GM23248 (cell line): Measurements from ENCODE around the gene FNDC8. TPM values are rescaled to one million over a fixed set of nuclear protein-coding genes. Genes with fewer than 3 reads are reported as not detected.
"Not testable (repeated sequence)": the region's sequence is repeated elsewhere in the genome, so short reads cannot be mapped to it uniquely, and the experiment has no call there.

Source experiments
- DNase-seq: peaks from one replicate; pipeline ENCODE4 v3.0.0-alpha.2; 2015
- H2AFZ ChIP-seq: fragments of 200-600 bp; sonication (generic); 2 replicates; pipeline ENCODE4 v1.6.1; 2016; ENCODE audit warnings: antibody characterized with exemption
- H3F3A ChIP-seq: fragments of 200-600 bp; sonication (generic); 2 replicates; pipeline ENCODE4 v1.6.1; 2016; ENCODE audit warnings: mild to moderate bottlenecking, antibody characterized with exemption, mixed run types; ENCODE audit not compliant: insufficient read depth
- H3K27ac ChIP-seq: fragments of 200-600 bp; sonication (generic); 2 replicates; pipeline ENCODE4 v1.5.1; 2016; ENCODE audit warnings: mild to moderate bottlenecking
- H3K27me3 ChIP-seq: fragments of 200-600 bp; sonication (generic); replicated peaks from 2 replicates; pipeline ENCODE4 v1.6.1; 2016; ENCODE audit warnings: mild to moderate bottlenecking; ENCODE audit not compliant: insufficient read depth
- H3K36me3 ChIP-seq: fragments of 200-600 bp; sonication (generic); 2 replicates; pipeline ENCODE4 v1.6.1; 2016; ENCODE audit warnings: low read depth, mild to moderate bottlenecking
- H3K4me1 ChIP-seq: fragments of 200-600 bp; sonication (generic); 2 replicates; pipeline ENCODE4 v1.6.1; 2016; ENCODE audit warnings: mild to moderate bottlenecking; ENCODE audit not compliant: insufficient read depth
- H3K4me2 ChIP-seq: fragments of 200-600 bp; sonication (generic); one replicate; pipeline ENCODE4 v1.6.1; 2016; ENCODE audit warnings: mild to moderate bottlenecking; ENCODE audit not compliant: unreplicated experiment
- H3K4me3 ChIP-seq: fragments of 200-600 bp; sonication (generic); 2 replicates; pipeline ENCODE4 v1.5.1; 2016; ENCODE audit warnings: mild to moderate bottlenecking
- H3K79me2 ChIP-seq: fragments of 200-600 bp; sonication (generic); 2 replicates; pipeline ENCODE4 v1.6.1; 2016; ENCODE audit warnings: mild to moderate bottlenecking; ENCODE audit not compliant: insufficient read depth
- H3K9ac ChIP-seq: fragments of 200-600 bp; sonication (generic); 2 replicates; pipeline ENCODE4 v1.6.1; 2016; ENCODE audit warnings: mild to moderate bottlenecking
- H3K9me2 ChIP-seq: fragments of 200-600 bp; sonication (generic); 2 replicates; pipeline ENCODE4 v1.6.1; 2016; ENCODE audit warnings: mixed run types, mild to moderate bottlenecking, moderate library complexity; ENCODE audit not compliant: insufficient read depth
- H3K9me3 ChIP-seq: fragments of 200-600 bp; sonication (generic); one replicate; pipeline ENCODE4 v1.6.1; 2017; ENCODE audit warnings: low read depth
- H4K20me1 ChIP-seq: fragments of 200-600 bp; sonication (generic); 2 replicates; pipeline ENCODE4 v1.6.0; 2016; ENCODE audit not compliant: insufficient read depth
- EZH2 ChIP-seq: fragments of 200-600 bp; sonication (generic); IDR thresholded peaks from 2 replicates; pipeline ENCODE4 v1.6.1; 2018; ENCODE audit warnings: antibody characterized with exemption, mild to moderate bottlenecking; ENCODE audit not compliant: insufficient read depth, poor library complexity, severe bottlenecking
- EZH2phosphoT487 ChIP-seq: fragments of 200-600 bp; sonication (generic); IDR thresholded peaks from 2 replicates; pipeline ENCODE4 v1.6.1; 2018; ENCODE audit warnings: antibody characterized with exemption, moderate library complexity, mild to moderate bottlenecking, low read depth; ENCODE audit not compliant: insufficient read depth
- WGBS, 2 experiments: methylation state at CpG; one replicate each; pipeline ENCODE4 v1.1.6; 2015 to 2017; ENCODE audit warnings: low lambda C conversion rate in 2 of 2, low coverage in 1 of 2; ENCODE audit errors: missing lambda C conversion rate in 2 of 2; 5-methylcytosine and 5-hydroxymethylcytosine counted together
- in situ Hi-C: fragments of 300-500 bp; cut with MboI; formaldehyde crosslinking; loops from 2 replicates; pipeline ENCODE4 v1.15.0; 2020
- polyA plus RNA-seq: library from polyadenylated mRNA; unstranded; fragments of >200 nt; fragmentation: Nextera tagmentation; extraction: Ambion mirVana; gene quantifications from 2 replicates; pipeline ENCODE4 v1.2.1, GENCODE V29; 2016
- total RNA-seq: library from RNA; depleted of rRNA; stranded (reverse); fragments of >200 nt; shearing (Covaris generic); gene quantifications from 2 replicates; pipeline ENCODE4 v1.2.3, GENCODE V29; 2014

The FNDC8 gene
- total and polyA plus RNA-seq, 2 experiments from 2014 or later, result not detected

- H3K36me3 ChIP-seq, result peaks cover 3% of the 10 kb centered on the region; the same call in 1 of the 2 replicates
- no peak for DNase-seq
- no peak overlapping the region for H3K27ac ChIP-seq
- no peaks in the 10 kb centered on the region for H3K9me3 ChIP-seq
- H3K4me3 ChIP-seq, result no peak overlapping the region
- H3K4me2 ChIP-seq, result no peak overlapping the region
- in situ Hi-C loops, result loop anchor here (25.0 kb wide), 2 partner anchors 566 to 691 kb away; no protein-coding TSS in a partner anchor
- H3F3A ChIP-seq, result no peaks in the 10 kb centered on the region
- no peaks in the 10 kb centered on the region for H3K9me2 ChIP-seq
- H3K4me1 ChIP-seq, result no peaks in the 10 kb centered on the region
- H4K20me1 ChIP-seq, result no peaks in the 10 kb centered on the region
- H3K27me3 ChIP-seq, result no peaks in the 10 kb centered on the region
- H3K79me2 ChIP-seq, result no peaks in the 10 kb centered on the region
- H3K9ac ChIP-seq, result no peak overlapping the region
- 96% methylated on average over 5 of the region's 5 CpGs for WGBS, 2 experiments
- TF ChIP-seq EZH2phosphoT487 (no peak), EZH2 (no peak)
- no peak overlapping the region for H2AFZ ChIP-seq
These were observed 18.1 kb upstream of the FNDC8 start for GRCh38 chr17:35103271-35103670.

GRCh38 chr17:35104844-35105450 lies 16.5 kb upstream of the FNDC8 start:
- H3K27me3 ChIP-seq, result no peaks in the 10 kb centered on the region
- H3K36me3 ChIP-seq, result peaks cover 3% of the 10 kb centered on the region; the same call in 1 of the 2 replicates
- H3K79me2 ChIP-seq, result no peaks in the 10 kb centered on the region
- WGBS, 2 experiments, result 97 to 98% methylated on average over 5 of the region's 5 CpGs
- H4K20me1 ChIP-seq, result no peaks in the 10 kb centered on the region
- TF ChIP-seq EZH2phosphoT487, result no peak
- no peak for TF ChIP-seq EZH2
- H3K4me3 ChIP-seq, result no peak overlapping the region
- no peak overlapping the region for H3K27ac ChIP-seq
- H3K9me3 ChIP-seq, result no peaks in the 10 kb centered on the region
- no peaks in the 10 kb centered on the region for H3K4me1 ChIP-seq
- H2AFZ ChIP-seq, result no peak overlapping the region
- H3K4me2 ChIP-seq, result no peak overlapping the region
- in situ Hi-C loops, result loop anchor here (25.0 kb wide), 2 partner anchors 568 to 693 kb away; no protein-coding TSS in a partner anchor
- H3K9me2 ChIP-seq, result no peaks in the 10 kb centered on the region
- DNase-seq, result no peak
- H3F3A ChIP-seq, result no peaks in the 10 kb centered on the region
- no peak overlapping the region for H3K9ac ChIP-seq

GRCh38 chr17:35110791-35111190 lies 10.6 kb upstream of the FNDC8 start:
- H3K4me2 ChIP-seq, H3K27ac ChIP-seq, H3K4me3 ChIP-seq, H3K27me3 ChIP-seq, H4K20me1 ChIP-seq, H3K36me3 ChIP-seq, H3K9me2 ChIP-seq, H3F3A ChIP-seq, H2AFZ ChIP-seq, H3K9me3 ChIP-seq, DNase-seq, H3K9ac ChIP-seq, H3K4me1 ChIP-seq: not testable (repeated sequence)
- in situ Hi-C loops, result loop anchor here (5.0 to 25.0 kb wide), 3 partner anchors 98 to 698 kb away; no protein-coding TSS in a partner anchor
- WGBS, 2 experiments, result 96 to 99% methylated on average over 17 of the region's 17 CpGs
- H3K79me2 ChIP-seq, result peaks cover 20% of the 10 kb centered on the region

GRCh38 chr17:35116845-35117244 lies 4.6 kb upstream of the FNDC8 start:
- Histone ChIP-seq H2AFZ (no peak overlapping the region), H4K20me1 (no peaks in the 10 kb centered on the region), H3K9me3 (no peaks in the 10 kb centered on the region), H3K4me2 (no peak overlapping the region), H3K9me2 (no peaks in the 10 kb centered on the region), H3K4me3 (no peak overlapping the region), H3F3A (0 out of 2 replicates have a peak, but pooled peaks cover 3% of the 10 kb centered on the region), H3K4me1 (peaks cover 8% of the 10 kb centered on the region), H3K36me3 (no peaks in the 10 kb centered on the region), H3K27me3 (no peaks in the 10 kb centered on the region), H3K9ac (no peak overlapping the region), H3K27ac (no peak overlapping the region), H3K79me2 (peaks cover 24% of the 10 kb centered on the region)
- WGBS, 2 experiments, result 77 to 85% methylated on average over 12 of the region's 12 CpGs
- no peak for TF ChIP-seq EZH2phosphoT487
- TF ChIP-seq EZH2, result no peak
- no peak for DNase-seq
- in situ Hi-C loops, result loop anchor here (25.0 kb wide), 2 partner anchors 580 to 705 kb away; no protein-coding TSS in a partner anchor
